GM19324 (cell line): Measurements from ENCODE around the gene ROBO2.

Experiments used
- ATAC-seq: cut with Tn5 transposase; IDR thresholded peaks from one replicate; pipeline ENCODE4 v1.9.1; 2021; ENCODE audit warnings: mild to moderate bottlenecking, moderate library complexity; ENCODE audit not compliant: unreplicated experiment, low FRiP score

ROBO2 gene

DNA sequence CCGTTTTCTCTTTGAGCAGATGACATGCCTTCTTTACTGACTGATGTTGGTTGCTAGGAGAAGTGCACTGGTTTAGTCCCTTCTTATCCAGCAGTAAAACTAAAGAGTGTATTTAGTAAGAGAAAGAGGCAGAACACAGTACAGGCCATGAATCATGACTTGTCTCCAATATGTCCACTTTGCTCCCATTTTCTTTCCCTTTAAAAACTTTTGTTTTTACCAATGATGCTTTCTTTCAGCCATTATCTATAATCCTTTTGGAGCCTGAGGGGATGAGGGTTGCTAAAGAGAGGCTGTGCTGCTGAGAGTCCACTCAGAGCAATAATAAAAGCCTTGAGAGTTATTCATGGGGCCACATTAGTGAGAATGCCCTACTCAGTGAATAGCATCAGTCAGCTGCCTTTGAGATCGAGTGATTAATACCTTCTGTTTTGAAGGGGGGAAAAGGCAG is 12.2 kb downstream of the ROBO2 start:
- ATAC-seq = no peak

DNA sequence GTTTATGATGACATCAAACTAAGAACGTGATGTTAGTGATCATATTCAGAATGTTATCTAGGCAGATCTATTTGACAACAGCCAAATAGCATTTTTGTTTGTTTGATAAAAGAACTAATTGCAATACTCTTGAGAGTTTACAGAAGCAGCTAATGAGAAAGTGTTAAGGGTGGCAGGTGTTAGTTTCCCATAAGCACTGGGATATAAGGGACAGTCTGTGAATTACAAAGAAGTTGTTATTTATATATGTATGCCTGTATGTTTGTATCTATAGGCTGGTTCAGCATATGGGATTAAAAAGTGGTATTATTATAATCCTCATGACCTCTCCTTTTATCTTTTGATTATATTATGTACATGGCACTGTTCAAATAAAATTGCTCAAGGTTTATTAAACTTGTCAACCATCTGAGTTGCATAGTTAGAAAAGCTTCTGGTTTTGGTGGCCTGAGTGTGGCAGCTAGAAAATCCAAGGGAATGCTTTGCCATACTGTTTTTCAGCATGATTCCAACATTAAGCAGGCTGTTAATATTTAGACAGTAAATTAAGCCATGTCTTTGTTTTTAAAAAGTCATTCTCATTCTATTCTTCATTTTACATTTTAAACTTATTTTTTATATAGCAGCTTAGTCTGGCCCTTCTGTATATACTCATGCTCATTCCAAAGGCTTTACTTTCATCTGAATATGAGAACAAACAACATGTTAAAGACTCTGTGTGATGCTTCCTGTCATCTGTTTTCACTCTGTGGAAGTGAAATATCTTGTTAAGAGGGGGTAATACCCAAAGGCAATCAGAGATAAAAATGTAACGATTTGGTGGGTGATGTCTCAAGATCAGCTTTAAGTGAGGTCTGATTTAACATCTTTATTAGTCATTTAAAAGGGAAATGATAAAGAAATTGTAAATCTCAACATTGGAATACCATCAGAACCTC is 13.1 kb downstream of the ROBO2 start:
- no peak for ATAC-seq

- no peak for ATAC-seq
These were observed 13.9 kb downstream of the ROBO2 start for GRCh38 chr3:77053795-77054194.

DNA sequence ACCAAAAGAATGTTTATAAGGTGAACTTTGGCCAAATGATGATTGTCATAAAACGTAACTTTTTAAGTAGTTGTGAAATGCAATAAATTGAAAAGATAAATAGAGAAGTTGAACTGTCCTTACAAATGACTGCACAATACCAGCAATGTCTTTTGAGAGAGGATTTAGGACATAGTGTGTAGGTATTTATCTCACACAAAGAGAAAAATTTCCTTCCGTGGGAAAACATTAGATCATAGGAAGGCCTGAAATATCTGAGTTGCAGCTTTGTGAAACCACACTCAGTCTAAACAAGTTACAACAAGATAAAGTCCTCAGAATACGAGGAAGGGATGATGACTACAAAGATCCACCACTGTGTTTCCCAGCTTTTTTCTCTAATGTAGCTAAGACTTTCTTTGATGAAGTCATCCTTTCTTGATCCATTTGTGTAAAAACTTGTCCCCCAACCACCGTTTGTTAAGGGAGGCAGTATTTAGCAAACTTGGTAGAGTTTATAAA is 16.0 kb downstream of the ROBO2 start:
- ATAC-seq = no peak

DNA sequence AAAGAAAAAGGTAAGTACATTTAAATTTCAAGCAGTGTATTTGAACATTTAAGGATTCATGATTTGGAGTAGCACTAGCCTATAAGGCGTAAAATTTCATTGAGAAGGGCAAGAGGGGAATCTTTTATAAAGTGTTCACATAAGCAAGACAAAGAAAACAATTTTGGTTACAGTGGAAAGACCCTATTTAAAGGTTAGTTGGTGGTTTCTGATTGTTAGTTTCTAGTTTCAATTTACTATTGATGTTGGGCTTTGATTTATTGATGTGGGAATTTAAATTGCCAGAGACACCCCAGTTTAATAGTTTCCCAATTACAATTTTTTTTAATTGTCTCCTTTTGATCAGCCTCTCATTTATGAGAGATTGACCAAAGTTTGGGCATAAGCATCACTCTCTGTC is 19.5 kb downstream of the ROBO2 start:
- ATAC-seq = no peak

- no peak for ATAC-seq
These were observed 23.5 kb downstream of the ROBO2 start for GRCh38 chr3:77063423-77063822.

GRCh38 chr3:77065750-77066149 is 25.9 kb downstream of the ROBO2 start:
- ATAC-seq = no peak

- no peak for ATAC-seq
These were observed 26.9 kb downstream of the ROBO2 start for GRCh38 chr3:77066829-77067228.

DNA sequence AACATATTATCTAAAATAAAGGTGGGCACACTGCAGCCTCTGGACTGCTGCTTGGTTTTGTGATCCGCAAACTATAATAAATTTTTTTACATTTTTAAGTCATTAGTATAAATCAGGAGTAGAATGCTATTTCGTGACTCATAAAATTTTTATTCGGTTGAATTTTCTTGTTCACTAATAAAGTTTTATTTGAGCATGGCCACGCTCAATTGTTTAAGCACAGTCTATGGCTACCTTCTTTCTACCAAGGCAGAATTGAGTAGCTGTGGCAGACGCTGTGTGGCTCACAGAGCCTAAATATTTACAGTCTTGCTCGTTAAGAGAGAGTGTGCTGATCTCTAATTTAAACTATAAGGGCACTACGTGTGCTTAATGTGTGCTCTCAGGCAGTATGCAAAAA is 28.9 kb downstream of the ROBO2 start:
- ATAC-seq = no peak

DNA sequence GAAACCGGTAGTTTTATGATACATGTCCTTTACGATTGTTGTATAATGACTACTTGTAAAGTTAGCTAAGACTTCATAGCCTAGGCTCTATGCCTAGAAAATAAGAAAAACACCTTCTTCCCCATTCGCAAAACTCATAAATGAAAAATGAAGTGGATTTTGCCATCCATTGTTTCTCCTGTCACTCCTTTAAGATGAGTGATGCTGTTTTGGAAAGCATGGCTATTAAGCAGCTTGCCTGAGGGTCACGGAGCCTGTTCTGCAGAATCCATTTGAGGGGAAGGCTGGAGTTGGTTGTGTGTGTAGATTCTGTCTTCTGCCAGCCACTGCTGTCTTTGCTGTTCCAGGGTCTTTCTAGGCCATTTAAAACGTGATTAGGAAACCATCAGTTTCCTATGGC is 31.5 kb downstream of the ROBO2 start:
- ATAC-seq = no peak

- no peak for ATAC-seq
These were observed 31.9 kb downstream of the ROBO2 start for GRCh38 chr3:77071809-77072208.

DNA sequence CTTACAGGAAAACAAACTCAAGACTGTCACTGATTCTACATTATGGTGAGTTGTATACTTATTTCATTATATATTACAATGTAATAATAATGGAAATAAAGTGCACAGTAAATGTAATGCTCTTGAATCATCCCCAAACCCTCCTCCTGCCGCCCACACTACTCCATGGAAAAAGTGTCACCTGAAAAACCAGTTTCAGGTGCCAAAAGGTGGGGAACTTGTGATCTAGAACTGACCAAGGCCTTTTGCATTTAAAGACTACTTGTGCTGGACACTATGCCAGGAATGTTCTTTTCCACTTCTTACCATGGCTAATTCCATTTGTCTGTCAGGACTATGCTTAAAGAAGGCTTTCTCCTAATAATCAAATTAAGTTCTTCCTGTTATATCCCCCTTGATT is 32.3 kb downstream of the ROBO2 start:
- no peak for ATAC-seq

DNA sequence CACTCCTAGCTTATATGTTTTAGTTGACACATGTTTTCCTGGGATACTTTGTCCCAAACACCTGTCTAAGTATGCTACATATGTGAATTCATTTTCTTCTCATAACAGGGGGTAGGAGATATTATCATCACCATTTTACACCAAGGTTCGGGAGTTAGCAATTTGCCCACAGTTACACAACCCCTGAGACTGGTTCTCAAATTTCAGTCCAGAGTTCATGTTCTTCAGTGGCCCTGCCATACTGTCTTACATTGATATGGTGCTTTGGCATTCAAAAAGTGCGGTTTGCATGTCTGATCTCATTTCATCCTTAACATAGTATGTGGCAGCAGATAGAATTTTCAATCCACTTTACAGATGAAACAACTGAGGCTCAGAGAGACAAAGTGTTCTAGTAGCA is 38.4 kb downstream of the ROBO2 start:
- no peak for ATAC-seq

DNA sequence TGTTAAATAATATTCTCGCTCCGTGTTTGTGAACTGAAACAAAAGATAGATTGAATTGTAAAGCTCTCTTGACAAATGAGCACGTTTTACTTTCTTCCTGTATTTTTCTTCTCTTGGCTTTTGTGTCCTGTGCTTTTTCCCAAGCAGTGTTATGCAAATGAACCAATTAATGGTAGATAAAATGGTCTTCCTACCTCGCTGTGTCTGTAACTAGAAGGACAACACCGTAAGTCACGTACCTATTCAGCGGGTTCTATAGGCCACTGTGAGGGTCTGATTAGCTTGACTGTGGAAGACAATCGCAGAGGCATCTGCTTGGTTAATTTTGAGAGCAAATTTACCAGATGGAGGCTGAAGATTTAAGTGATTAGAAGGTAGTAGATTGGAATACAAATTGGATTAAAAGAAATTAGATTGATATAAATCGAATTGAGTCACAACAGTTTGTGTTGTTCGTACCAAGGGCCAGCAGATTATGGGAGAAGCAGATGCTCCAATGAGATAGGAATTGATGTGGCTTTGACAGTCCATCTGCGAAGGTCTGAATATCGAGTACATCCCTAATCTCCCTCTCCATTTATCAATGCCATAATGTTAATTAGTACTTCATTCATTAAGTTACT is 40.2 kb downstream of the ROBO2 start:
- ATAC-seq = no peak

DNA sequence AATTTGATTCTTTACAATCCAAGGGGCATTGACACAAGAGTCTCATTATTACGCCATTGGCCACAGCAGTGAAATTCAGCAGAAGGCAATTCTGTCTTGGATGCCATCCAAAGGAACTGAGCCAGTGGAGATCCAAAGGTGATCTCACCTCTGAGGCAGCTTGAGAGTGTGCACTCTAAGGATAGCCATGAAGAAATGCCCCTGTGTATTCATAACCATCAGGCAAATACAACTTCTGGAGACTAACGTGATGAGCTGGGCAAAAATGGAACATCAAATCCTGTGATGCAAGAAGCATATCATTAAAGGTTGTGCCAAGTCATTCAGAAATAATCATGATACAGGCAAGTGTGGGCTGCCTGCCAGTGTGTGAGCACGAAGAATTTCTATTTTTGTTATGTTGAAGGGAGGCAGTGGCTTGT is 41.4 kb downstream of the ROBO2 start:
- no peak for ATAC-seq

- no peak for ATAC-seq
These were observed 44.6 kb downstream of the ROBO2 start for GRCh38 chr3:77084511-77084910.

DNA sequence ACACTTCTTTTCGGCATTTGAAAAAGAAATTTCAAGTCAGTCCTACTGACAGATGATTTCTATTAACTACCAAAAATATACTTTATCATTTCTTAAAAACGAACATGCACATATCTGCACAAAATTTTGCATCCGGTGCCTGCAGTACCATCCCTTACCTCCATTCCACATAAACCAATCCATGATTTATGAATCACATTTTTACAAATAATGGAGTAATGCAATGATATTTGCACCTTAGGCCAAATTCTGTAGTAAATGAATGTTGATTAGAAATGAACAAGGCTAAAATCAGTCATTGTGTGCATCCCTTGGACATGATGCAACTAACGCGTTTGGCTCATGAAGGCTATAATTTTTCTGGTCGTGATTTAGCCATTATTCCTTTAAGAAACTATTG is 46.5 kb downstream of the ROBO2 start:
- no peak for ATAC-seq

DNA sequence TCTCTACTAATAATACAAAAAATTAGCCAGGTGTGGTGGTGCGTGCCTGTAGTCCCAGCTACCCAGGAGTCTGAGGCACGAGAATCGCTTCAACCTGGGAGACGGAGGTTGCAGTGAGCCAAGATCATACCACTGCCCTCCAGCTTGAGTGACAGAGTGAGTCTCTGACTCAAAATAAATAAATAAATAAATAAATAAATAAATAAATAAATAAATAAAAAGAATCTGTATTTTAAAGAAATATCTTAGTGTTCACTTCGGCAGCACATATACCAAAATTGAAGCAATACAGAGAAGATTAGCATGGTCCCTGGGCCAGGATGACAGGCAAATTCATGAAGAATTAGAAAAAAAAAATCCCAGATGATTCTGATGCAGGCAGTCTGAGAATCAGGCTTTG is 51.9 kb downstream of the ROBO2 start:
- no peak for ATAC-seq

DNA sequence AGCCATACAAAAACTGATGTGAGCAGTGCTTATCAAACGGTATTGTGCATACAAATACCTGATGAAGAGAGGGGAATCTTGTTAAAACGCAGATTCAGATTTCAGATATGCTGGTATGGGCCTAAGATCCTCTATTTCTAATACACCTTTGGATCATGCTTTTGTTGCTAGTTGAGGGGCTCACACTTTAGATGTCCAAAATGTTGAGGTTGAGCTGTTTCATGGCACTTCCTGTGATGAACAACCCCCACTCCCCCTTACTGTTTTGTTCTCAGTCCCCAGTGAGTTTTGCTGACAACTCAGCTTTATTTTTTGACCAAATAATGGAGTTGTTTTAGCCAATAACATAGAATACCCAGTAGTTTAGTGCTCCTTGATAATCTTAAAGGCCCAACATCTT is 53.2 kb downstream of the ROBO2 start:
- no peak for ATAC-seq

GRCh38 chr3:77096145-77096544 is 56.2 kb downstream of the ROBO2 start:
- no peak for ATAC-seq

DNA sequence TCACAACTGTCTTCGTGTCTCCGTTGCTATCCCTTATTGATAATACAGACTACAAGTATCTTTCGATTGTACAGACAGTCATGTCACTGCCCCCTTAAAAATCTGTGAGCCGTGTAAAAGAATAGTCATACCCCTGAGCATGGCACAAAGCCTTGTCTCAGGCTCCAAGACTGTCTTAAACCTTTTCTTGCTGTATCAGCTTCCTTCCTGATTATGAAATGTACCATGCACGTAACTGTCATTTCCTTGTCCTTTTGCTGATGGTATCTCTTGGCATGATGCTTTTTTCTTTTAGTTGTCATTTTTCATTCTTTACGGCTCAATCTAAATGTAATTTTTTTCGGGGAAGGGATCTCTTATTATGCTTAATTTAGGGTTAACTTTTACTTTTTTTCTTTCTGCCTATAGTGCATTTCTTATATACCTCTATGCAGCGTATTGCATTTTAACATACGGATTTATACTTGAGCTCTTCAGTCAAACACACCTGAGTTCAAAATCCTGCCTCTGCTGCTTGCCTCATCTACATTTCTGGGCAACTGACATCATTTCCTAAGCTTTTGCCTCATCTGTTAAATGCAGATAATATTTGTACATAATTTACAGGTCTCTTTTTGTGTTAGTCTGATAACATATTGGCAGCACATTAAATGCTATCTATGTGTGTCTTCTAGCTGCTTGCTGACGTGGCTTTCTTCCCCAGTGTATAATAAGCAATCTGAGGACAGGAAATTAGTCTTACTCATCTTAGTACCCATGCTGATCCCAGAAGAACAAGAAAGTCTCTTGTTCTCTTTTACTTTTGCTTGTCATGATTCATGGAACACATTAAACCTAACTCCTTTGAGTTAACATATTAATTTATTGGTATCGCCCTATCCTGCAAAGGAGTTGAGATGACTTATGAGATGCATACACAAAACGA is 57.3 kb downstream of the ROBO2 start:
- ATAC-seq = no peak
